K562 (cell line): ENCODE measurements around the gene CUL5. TPM values are rescaled to one million over a fixed set of nuclear protein-coding genes. Genes with fewer than 3 reads are reported as not detected.

ENCODE experiments used
- CBFA2T2 ChIP-seq: fragments of 450-650 bp; conservative IDR thresholded peaks from 2 replicates; pipeline ENCODE4 v1.6.1; 2017; ENCODE audit warnings: mild to moderate bottlenecking
- CREB3 ChIP-seq: fragments of 450-650 bp; conservative IDR thresholded peaks from 2 replicates; pipeline ENCODE4 v1.6.1; 2016; ENCODE audit warnings: missing genetic modification characterization, low read depth, mild to moderate bottlenecking, missing compliant biosample characterization, moderate library complexity
- DIDO1 ChIP-seq: fragments of 450-650 bp; IDR thresholded peaks from 2 replicates; pipeline ENCODE4 v1.6.1; 2016; ENCODE audit warnings: low read depth, missing biosample characterization, missing genetic modification characterization
- EWSR1 ChIP-seq: fragments of 450-650 bp; IDR thresholded peaks from 2 replicates; pipeline ENCODE4 v1.6.1; 2018; ENCODE audit warnings: borderline replicate concordance, mild to moderate bottlenecking, low read depth, moderate library complexity; ENCODE audit not compliant: partially characterized antibody
- FOXJ2 ChIP-seq: fragments of 200-800 bp; sonication (Bioruptor generic); IDR thresholded peaks from 2 replicates; pipeline ENCODE4 v1.6.1; 2016; ENCODE audit warnings: missing genetic modification characterization, missing compliant biosample characterization
- KAT7 ChIP-seq: sonication (generic); formaldehyde crosslinking; IDR thresholded peaks from 2 replicates; pipeline ENCODE4 v1.8.0; 2022; ENCODE audit warnings: missing genetic modification reagents, mild to moderate bottlenecking, borderline replicate concordance
- NEUROD1 ChIP-seq: fragments of 150-350 bp; IDR thresholded peaks from 2 replicates; pipeline ENCODE4 v1.6.1; 2014; ENCODE audit warnings: borderline replicate concordance, low read length, low read depth; ENCODE audit not compliant: partially characterized antibody
- NR2C1 ChIP-seq, 2 experiments: fragments of 450-650 bp; IDR thresholded peaks; 2 replicates each; pipeline ENCODE4 v1.6.1; 2017; ENCODE audit warnings: mild to moderate bottlenecking in 2 of 2, antibody characterized with exemption in 1 of 2, inconsistent platforms in 1 of 2, missing compliant biosample characterization in 1 of 2, missing genetic modification characterization in 1 of 2
- PHTF2 ChIP-seq: fragments of 250-450 bp; sonication (Bioruptor Pico); IDR thresholded peaks from 2 replicates; pipeline ENCODE4 v1.5.0; 2021; ENCODE audit warnings: mild to moderate bottlenecking
- POLR2B ChIP-seq: fragments of 450-650 bp; IDR thresholded peaks from 2 replicates; pipeline ENCODE4 v1.6.1; 2018; ENCODE audit warnings: low read depth; ENCODE audit not compliant: partially characterized antibody
- PREB ChIP-seq: sonication (generic); formaldehyde crosslinking; IDR thresholded peaks from 2 replicates; pipeline ENCODE4 v1.8.1; 2023; ENCODE audit warnings: mild to moderate bottlenecking, missing genetic modification reagents
- RBM34 ChIP-seq: fragments of 200-400 bp; formaldehyde crosslinking; IDR thresholded peaks from 2 replicates; pipeline ENCODE4 v1.6.1; 2018; ENCODE audit warnings: low read length, borderline replicate concordance; ENCODE audit not compliant: insufficient read depth
- RNF2 ChIP-seq: sonication (generic); IDR thresholded peaks from 2 replicates; pipeline ENCODE4 v1.6.1; 2016
- TFE3 ChIP-seq: fragments of 450-650 bp; formaldehyde crosslinking; IDR thresholded peaks from 2 replicates; pipeline ENCODE4 v1.4.0; 2020; ENCODE audit warnings: mild to moderate bottlenecking, mixed read lengths
- XRCC5 ChIP-seq: fragments of 200-400 bp; formaldehyde crosslinking; IDR thresholded peaks from 2 replicates; pipeline ENCODE4 v1.6.1; 2017; ENCODE audit warnings: low read depth, mild to moderate bottlenecking, low read length
- ZBTB17 ChIP-seq: fragments of 450-650 bp; formaldehyde crosslinking; IDR thresholded peaks from 2 replicates; pipeline ENCODE4 v1.4.0; 2020; ENCODE audit warnings: mild to moderate bottlenecking
- polyA plus RNA-seq, 8 experiments: library from polyadenylated mRNA; depleted of rRNA in 4 of 8; stranded (reverse) in 5 of 8; unstranded in 3 of 8; fragments of >200 nt; fragmentation: Nextera tagmentation in 2 of 8; fragmentation: Illumina TruSeq in 1 of 8; extraction: Ambion mirVana in 2 of 8; extraction: Trizol in 1 of 8; gene quantifications; 2 replicates each; pipeline versions ENCODE4 v1.2.1 to v1.2.3, GENCODE V29; 2011 to 2014; ENCODE audit warnings: inconsistent platforms in 1 of 8, missing spikeins in 1 of 8
- total RNA-seq, 7 experiments: library from RNA; depleted of rRNA in 6 of 7; stranded (reverse); fragments of >200 nt in 6 of 7; fragmentation: Illumina TruSeq in 2 of 7; extraction: Trizol in 2 of 7; gene quantifications; 2 replicates each; pipeline versions ENCODE4 v1.2.1 to v1.2.3, GENCODE V29; 2011 to 2021; ENCODE audit warnings: low replicate concordance in 1 of 7
- TF ChIP-seq, protein P1 (sequence below): fragments of 250-450 bp; sonication (Bioruptor Pico); IDR thresholded peaks from 2 replicates; pipeline ENCODE4 v1.4.0; 2020; ENCODE audit warnings: mild to moderate bottlenecking, moderate library complexity, borderline replicate concordance
- TF ChIP-seq, protein P2 (sequence below), 3 experiments: fragments of 200-800 bp in 1 of 3; sonication (Bioruptor generic) in 1 of 3; sonication (generic) in 1 of 3; formaldehyde crosslinking in 1 of 3; IDR thresholded peaks; 2 replicates each; pipeline versions ENCODE4 v1.6.1 to v1.8.0; 2016 to 2022; ENCODE audit warnings: mild to moderate bottlenecking in 2 of 3, missing compliant biosample characterization in 2 of 3, missing genetic modification characterization in 2 of 3, missing genetic modification reagents in 1 of 3

CUL5 gene
- total and polyA plus RNA-seq, 9 of the 15 experiments (the other 6 are each of a cell fraction or from before 2014, with no cell fraction given) = 14.3 to 45.9 (median 23.0) TPM

- TF ChIP-seq CREB3 (tag) (no peak), ZBTB17 (CRISPR knock-in tag) (peak; percentile 59), CBFA2T2 (0 out of 2 replicates have a peak, but pooled peaks have one; percentile 9), TFE3 (CRISPR knock-in tag) (no peak), NR2C1 (IDR thresholded peaks at IDR 0.05) (0 out of 2 replicates have a peak, but pooled peaks have one; percentile 51), NR2C1 (tag; IDR thresholded peaks at IDR 0.05) (0 out of 2 replicates have a peak, but pooled peaks have one; percentile 12), NEUROD1 (peak; percentile 15), PREB (CRISPR knock-in tag) (no peak), EWSR1 (no peak), RBM34 (peak; percentile 31; the same call in 1 of the 2 replicates), POLR2B (peak; percentile 81), RNF2 (peak; percentile 25; the same call in 1 of the 2 replicates), KAT7 (CRISPR knock-in tag) (peak; percentile 92; the same call in 1 of the 2 replicates), XRCC5 (peak; percentile 63; the same call in 1 of the 2 replicates), FOXJ2 (tag) (peak; percentile 17; the same call in 1 of the 2 replicates), PHTF2 (CRISPR knock-in tag) (no peak), DIDO1 (tag) (no peak)
- TF ChIP-seq, protein P1, sequence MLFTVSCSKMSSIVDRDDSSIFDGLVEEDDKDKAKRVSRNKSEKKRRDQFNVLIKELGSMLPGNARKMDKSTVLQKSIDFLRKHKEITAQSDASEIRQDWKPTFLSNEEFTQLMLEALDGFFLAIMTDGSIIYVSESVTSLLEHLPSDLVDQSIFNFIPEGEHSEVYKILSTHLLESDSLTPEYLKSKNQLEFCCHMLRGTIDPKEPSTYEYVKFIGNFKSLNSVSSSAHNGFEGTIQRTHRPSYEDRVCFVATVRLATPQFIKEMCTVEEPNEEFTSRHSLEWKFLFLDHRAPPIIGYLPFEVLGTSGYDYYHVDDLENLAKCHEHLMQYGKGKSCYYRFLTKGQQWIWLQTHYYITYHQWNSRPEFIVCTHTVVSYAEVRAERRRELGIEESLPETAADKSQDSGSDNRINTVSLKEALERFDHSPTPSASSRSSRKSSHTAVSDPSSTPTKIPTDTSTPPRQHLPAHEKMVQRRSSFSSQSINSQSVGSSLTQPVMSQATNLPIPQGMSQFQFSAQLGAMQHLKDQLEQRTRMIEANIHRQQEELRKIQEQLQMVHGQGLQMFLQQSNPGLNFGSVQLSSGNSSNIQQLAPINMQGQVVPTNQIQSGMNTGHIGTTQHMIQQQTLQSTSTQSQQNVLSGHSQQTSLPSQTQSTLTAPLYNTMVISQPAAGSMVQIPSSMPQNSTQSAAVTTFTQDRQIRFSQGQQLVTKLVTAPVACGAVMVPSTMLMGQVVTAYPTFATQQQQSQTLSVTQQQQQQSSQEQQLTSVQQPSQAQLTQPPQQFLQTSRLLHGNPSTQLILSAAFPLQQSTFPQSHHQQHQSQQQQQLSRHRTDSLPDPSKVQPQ (CRISPR knock-in tag) = no peak
- TF ChIP-seq, protein P2, sequence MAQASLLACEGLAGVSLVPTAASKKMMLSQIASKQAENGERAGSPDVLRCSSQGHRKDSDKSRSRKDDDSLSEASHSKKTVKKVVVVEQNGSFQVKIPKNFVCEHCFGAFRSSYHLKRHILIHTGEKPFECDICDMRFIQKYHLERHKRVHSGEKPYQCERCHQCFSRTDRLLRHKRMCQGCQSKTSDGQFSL (CRISPR knock-in tag; IDR thresholded peaks at IDR 0.05) = no peak
- TF ChIP-seq, protein P2 (tag; IDR thresholded peaks at IDR 0.05) = no peak
Observed at GRCh38 chr11:108121274-108122155, 112.8 kb downstream of the CUL5 start, which contains the start of gene ACAT1 (continued).
